ENCODE measurements around the gene TBC1D17. TPM values are rescaled to one million over a fixed set of nuclear protein-coding genes. Genes with fewer than 3 reads are reported as not detected.

Gene TBC1D17
- polyA plus RNA-seq, 1 donor, result 39.7 TPM

DNA sequence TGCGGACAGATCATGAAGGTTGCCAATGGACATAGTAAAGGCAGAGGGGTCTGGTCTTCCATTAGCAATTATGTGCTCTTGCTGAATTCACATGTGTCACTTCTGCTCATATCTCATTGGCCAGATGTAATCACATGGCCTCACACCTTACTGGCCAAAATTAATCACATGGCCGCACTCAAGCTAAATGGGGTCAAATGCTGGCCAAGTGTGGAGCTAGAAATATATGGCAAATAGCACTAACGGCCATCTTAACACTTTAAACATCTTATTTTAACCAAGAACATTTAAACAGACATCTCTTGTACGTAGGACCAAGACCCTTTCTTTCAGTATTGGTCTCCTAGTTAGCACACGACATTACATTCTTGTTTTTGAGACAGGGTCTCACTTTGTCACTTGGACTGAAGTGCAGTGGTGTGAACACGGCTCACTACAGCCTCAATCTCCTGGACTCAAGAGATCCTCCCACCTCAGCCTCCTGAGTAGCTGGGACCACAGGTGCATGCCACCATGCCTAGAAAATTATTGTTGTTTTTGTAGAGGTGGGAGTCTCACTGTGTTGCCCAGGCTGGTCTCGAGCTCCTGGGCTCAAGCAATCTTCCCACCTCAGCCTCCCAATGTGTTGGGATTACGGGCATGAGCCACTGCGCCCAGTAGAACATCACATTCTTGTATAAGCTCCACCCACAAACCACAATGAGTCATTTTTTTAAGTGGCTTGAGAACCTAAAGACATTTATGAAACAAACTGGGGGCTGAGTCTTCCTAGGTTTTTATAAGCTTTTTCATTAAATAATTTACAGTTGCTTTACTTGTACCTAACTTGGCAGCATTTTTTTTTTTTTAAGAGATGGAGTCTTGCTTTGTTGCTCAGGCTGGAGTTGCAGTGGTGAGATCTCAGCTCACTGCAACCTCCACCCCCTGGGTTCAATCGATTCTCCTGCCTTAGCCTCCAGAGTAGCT, 29.5 kb upstream of the TBC1D17 start:
- no peak for DNase-seq

DNA sequence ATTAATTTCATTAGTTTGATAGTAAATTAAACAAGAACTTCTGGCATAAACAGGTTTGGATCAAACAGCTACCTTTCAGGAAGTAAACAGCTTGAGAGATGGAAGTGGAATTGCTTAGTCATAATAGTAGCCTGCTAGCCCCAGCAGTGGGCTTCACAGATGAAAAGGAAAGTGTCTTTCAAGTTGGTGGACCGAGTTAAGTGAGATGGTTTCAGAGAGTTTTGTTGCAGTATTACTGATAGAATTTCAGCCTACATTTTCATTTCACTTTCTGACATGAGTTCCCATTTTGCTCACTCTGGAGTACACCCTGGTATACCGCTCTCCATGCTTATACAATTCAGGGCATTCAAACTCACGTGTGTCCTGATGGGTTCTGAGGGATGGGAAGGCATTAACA, 28.6 kb upstream of the TBC1D17 start:
- no peak for DNase-seq

DNA sequence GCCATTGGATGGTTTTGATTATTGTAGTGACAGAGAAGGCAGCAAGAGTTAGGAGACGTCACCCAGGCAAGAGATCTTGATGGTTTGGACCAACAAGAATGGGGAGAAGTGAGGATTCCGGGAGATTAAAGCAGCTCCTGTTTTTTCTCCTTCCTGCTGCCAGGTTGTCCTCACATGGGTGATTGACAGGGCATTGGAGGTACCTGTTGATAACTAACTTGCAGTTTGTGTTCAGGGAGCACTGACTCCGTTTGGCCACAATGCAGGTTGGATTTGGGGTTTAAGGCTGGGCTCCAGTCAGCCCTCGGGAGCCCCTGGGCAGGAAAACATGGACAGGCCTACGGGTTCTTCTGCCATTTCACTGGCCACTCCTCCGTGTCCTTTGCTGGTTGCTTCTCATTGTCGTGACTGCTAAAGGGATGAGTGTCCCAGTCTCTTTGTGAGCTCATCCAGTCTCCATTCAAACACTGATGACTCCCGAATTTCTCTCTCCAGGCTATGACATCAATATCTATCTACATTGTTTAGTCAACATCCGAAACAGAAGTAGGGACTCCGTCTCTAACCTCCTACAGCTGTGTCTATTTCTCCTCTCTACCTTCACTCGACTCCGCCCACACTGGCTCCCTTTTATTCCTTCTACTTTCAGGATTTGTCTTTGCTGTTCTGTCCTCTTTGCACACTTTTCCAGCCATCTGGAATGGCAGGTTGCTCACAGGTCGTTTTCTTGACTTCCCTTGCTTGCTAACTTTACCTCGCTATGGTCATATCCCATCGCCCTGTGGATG, 27.9 kb upstream of the TBC1D17 start:
- DNase-seq, result no peak

DNA sequence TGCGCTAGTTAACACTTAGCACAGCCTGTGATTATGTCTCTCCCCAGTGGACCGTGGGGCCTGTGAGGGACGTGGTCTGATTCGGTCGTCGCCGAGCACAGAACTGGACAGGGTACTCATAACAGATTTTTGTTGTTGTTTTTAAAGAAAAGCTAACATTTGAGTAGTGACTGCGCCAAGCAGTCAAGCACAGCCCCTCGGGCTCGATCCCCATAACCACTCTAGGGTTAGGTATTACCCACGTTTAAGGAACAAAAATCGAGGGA, 27.3 kb upstream of the TBC1D17 start:
- no peak for DNase-seq

DNA sequence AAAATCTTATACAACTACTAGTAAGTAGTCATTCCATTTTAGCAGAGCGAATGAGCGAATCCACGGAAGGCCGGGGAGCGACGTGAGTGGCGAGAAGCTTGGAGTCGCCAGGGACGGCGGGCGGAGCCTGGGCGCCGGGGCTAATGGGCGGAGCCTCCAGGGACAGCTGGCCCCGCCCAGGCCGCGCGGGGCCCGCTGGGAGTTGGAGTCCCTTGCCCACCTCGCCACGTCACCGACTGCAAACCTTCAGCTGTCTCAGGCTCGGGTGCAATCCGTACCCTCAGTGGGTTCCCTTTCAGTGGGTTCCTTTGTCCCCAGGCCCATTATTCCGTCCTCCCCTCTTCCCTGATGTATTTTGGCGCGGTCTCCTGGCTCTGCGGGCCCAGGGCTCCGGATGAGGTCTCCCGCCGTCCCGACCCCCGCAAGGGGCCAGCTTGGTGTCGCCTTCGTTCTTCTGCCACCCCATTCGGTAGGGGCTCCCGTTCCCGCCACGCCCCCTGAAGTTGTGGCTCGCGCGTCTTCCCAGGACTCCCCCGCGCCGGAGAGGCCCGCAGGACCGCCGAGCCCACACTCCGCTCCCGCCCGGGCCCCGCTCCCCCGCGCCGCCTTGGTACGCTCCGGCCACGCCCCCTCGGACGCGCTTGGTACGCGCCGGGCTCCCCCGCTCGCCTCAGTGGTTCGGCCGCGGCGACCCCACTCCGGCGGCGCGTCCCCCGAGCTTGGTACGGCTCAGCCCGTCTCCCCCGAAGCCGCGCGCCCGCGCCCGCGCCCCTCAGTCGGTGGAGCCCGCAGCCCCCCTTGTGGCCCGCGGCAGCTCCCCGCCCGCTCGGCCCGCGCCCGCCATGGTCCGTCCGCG, 26.8 kb upstream of the TBC1D17 start, which contains the start of gene PTOV1:
PTOV1 (plus strand) TSS at position 673 of the 856 bp plus-strand sequence.
- peak; percentile 89 for DNase-seq

DNA sequence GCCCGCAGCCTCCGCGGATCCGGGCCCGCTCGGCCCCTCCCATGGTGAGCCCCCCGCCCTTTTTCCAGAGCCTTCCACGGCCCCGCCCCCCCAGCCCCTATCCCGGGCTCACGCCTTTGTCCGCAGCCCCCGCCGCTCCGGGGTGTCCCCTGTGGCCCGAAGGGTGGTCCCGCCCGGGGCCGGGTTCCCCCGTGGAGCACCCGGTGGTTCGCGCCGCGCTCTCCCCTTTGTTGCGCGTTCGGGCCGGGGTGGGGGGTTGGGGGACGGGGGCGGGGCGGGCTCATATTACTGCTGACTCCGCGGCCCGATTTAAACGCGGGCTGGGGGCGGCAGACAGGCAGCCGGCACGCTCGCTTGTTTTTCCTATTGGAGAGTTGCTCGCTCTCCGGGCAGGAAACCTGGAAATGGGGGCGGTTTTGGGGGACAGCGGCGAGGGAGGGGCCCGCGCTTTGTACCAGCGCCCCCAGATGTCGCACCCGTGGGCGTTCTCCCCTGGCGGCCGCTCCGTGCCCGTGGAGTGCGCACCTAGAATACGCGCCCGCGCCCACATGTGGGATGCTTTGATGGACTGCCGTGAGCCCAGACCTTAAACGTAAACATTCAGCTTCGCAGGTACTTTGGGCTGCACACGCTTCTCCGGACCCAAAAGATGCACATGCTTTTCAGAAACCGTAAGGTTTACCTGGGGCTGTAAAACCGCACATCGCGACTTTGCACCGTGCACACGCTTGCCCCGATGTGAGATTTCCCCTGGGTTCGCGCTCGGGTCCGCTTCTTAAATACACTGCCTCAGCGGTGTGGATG, 25.8 kb upstream of the TBC1D17 start:
- DNase-seq, result no peak

DNA sequence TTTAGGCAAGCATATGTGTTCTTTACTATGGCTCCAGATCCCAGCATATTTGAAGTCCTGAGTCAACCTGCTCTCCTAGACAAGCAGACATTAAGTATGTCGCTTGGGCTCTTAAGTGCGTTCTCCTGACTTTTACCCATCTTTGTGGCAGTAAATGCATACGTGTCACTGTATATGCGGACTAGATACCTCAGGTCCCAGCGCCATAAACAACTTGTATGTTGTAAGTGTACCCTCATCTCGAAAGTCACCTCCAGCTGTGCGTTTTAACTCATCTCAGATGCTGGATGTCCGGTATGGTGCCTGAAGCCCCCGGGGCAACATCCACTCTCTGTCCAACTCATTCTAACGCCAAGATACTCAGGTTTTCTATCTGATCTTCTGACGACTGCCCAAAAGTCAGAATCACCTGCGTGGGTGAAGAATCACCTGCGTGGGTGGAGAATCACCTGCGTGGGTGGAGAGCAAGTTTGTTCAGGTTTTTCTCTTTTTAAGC, 24.8 kb upstream of the TBC1D17 start:
- no peak for DNase-seq

DNA sequence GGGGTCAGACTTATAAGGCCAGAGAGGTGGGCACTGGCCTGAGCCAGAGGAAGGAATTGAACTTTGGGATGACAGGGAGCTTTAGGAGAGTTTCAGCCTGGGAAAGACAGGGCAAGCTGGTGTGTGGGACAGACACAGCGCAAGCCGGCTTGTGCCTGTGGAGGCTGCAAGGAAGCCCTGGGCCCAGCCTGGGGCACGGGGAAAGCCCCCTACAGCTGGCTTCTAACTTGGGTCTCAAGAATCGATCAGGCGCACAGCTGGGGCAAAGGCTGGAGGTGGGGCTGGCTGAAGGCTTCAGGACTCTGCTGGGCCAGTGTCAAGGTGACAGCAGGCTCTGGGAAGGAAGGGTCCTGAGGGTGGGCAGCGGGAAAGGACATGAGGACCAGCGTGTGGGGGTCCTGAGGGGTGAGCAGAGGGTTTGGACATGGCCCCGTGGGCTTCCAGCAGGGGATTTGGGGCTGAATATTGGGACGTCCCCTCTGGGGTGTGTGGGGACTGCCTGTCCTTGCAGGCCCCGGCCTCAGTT, 23.6 kb upstream of the TBC1D17 start:
- DNase-seq, result no peak

DNA sequence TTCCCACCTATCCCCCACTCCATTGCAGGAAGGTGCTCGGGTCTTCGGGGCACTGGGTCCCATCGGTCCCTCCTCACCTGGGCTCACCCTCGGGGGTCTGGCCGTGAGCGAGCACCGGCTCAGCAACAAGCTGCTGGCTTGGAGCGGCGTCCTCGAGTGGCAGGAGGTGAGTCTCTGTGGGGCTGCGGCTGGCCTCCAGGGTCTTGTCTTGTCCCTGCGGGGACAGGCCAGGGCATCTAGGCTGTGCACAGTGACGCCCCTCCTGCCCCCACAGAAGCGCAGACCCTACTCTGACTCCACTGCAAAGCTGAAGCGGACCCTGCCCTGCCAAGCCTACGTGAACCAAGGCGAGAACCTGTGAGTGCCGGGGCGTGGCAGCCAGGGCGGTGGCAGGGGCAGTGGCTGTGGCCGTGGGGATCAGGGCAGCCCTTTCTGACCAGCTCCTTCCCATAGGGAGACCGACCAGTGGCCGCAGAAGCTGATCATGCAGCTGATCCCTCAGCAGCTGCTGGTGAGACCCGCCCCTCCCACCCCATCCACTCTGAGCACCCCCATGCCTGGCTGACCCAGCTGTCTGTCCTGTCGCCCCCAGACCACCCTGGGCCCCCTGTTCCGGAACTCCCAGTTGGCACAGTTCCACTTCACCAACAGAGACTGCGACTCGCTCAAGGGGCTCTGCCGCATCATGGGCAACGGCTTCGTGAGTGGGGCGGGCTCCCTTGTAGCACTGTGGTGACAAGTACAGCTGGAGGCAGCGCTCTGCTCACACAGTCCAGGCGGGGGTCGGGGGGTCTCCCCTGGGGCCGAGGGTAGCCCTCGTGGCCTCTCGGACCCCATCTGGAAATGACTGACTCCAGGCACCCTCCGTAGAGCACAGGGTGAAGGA, 22.9 kb upstream of the TBC1D17 start:
- DNase-seq, result no peak

DNA sequence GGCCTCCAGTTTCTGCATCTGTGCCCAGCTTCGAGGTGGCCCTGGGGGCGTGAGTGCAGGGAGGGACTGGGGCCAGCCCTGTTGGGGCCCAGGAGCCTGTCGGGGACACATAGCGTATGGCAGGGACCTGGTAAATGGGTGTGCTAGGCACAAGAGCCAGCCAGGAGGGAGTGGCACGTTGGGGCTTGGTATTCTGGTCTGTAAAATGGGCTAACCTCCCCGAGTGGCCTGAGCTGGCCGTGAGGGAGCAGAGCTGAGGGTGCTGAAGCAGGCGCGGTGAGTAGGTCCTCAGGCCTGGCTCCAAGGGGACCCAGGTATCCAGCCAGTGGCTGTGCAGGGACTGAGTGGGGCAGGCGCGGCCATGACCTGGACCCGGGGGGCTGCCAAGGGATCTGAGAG, 22.2 kb upstream of the TBC1D17 start:
- no peak for DNase-seq

DNA sequence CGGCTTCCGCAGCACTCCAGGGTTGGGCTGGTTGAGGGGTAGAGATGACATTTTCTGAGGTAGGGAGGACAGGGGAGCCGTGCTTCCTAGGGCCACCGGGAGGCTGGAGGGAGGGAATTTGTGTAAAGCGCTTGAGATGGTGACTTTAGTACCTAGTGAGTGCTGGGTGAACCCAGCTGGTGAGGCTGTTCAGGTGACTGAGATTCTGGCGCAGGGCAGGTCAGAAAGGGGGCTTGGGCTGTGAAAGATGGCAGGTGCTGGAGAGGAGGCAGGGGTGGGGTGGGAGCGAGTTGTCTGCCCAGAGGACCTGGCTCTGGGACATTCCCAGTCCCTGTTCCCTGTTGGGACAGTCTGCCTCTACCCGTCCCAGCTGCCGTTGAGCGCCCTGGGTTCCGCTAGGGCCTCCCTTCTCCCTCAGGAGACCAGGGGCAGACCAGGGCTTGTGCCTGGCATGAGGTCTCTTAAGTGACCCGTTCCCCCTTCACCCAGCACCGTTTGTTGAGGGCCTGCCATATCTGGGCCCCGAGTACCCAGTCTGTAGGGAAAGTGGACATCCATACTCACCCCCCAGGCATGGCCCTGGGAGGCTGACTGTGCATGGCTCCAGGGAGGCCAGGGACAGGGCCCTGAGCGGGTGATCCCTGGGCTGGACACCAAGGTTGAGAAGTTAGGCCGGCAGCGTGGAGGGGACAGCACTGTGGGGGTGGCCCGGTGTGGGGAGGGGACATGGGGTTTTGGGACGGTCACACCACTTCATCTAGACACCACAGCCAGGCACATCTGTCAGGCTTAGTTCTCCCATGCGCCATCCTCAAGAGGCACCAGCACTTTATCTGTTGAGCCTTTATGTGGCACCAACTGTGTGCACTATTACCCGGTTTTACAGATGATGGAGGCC, 21.6 kb upstream of the TBC1D17 start:
- DNase-seq, result no peak

DNA sequence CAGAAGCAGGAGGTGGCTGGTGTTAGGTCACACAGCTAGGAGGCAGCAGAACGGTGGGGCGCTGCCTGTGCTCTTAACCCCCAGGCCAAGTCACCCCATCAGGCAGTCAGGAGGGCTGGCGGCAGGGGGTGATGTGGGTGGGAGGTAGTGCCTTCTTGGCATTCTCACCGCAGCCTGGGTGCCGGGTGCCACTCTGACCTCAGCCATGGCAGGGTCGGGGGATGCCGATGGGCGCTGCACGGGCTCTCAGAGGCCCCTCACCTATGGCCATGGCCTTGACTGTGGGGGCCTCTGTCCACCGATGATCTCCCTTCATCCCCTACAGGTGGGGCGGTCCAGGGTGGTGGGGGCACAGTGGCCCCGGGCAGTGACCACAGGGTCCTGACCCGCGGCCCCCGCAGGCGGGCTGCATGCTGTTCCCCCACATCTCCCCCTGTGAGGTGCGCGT, 20.9 kb upstream of the TBC1D17 start:
- DNase-seq, result no peak

DNA sequence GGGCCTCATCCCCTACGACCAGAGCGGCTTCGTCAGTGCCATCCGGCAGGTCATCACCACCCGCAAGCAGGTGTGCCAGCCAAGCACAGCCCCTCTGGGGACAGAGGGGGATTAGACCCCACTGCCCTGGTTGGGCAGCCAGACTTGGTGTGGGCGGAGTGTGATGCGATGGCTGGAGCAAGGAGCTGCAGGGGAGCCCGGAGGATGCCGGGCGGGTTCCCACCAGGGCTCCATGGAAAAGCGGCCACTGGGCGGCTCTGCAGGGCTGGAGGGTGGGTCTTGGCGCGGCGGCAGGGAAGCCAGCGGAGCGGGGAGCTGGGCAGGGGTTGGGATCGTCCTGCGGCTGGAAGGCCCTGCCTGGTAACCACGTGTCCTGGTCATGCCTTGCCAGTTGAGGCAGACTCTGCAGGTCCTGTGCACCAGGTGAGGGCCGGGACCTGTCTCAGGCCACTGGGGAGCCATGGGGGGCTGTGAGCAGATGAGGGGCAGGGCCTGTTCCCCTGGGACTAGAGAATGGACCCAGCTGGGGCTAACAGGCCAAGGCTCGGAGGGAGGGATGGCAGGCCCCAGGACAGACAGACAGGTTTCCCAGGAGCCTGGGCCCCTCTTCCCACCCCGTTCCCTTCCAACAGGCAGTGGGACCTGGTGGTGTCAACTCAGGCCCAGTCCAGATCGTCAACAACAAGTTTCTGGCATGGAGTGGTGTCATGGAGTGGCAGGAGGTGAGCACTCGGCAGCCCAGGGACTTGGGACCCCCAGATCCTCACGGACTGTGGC, 20.3 kb upstream of the TBC1D17 start:
- no peak for DNase-seq

DNA sequence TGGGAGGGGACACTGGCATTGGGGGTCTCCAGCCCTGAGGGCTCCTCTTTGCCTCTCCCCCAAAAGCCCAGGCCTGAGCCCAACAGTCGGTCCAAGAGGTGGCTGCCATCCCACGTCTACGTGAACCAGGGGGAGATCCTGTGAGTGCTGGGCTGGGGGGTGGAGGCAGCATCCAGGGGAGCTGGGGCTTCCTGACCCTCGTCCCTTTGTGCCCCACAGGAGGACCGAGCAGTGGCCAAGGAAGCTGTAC, 19.7 kb upstream of the TBC1D17 start:
- DNase-seq, result no peak

DNA sequence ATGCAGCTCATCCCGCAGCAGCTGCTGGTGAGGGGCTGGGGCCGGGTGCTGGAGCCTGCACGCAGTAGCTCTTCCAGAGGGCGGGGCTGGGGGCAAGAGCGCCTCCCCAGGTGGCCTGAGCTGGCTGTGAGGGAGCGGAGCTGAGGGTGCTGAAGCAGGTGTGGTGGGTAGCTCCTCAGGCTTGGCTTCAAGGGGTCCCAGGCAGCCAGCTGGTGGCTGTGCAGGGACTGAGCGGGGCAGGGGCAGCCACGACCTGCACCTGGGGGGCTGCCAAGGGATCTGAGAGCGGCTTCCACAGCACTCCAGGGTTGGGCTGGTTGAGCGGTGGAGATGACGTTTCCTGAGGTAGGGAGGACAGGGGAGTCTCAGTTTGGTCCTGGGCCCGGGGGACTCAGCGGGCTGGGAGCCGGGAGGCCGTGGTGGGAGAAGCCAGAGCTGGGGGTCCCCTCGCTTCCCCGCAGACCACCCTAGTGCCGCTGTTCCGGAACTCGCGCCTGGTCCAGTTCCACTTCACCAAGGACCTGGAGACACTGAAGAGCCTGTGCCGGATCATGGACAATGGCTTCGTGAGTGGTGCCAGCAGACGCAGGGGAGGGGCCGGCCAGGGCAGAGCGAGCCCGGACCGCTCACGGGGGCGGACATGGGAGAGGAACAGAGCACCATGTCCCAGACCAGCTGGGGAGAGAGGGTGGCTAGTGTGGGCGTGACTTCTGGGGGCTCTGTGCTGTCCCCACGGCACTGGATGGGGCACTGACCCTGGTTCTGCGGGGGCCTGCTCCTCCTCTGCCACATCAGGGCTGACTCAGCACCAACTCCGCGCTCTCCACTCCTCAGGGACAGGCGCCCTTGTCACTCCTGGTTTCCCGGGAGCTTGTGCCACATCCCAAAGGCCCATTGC, 19.2 kb upstream of the TBC1D17 start:
- DNase-seq, result no peak

DNA sequence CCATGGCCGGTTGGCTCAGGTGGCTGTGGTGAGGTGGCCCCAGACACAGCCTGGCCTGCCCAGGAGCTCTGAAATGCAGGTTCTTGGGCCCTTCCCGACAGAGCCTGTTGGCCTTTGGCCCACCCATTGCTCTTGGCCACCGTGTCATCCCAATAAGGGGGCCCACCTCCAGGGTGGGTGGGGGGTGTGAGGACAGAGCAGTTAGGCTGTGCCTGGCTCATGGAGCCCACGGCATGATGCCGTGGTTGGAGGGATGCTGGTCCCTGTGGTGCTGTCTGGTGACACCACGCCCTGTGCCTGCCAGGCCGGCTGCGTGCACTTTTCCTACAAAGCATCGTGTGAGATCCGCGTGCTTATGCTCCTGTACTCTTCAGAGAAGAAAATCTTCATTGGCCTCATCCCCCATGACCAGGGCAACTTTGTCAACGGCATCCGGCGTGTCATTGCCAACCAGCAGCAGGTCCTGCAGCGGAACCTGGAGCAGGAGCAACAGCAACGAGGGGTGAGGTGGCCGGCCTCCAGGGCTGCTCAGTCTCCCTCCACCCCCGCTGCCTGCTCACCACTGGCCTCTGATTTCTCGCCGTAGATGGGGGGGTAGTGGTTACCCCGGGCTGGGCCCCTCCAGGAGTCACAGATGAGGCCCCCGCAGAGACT, 17.7 kb upstream of the TBC1D17 start:
- DNase-seq, result no peak
